ENCODE results near the gene LIN28B. TPM values are rescaled to one million over a fixed set of nuclear protein-coding genes. Genes with fewer than 3 reads are reported as not detected.

Gene LIN28B
- total RNA-seq, 4 donors from 2014 or later = not detected

DNA sequence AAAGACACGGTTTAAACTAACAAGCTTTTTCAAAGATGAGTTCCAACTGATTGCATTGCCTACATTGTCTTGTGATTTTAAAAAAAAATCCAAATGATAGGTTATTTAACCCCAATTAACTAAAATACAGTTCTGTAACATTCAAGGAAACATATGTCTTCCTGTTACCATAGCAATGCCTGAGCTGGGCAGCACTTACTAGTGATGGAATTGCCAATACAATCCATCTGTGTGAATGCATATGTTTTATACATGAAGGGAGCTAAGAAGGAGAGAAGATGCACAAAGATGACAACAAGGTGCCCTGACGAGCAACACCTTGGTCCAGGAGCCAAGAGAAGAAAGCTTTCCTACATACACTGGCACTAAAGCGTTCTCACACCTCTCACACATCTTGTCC lies 154.2 kb downstream of the LIN28B start:
- Histone ChIP-seq H3K27ac (no peak overlapping the region), H3K27me3 (no peaks in the 10 kb centered on the region), H3K4me3 (no peak overlapping the region), H3K4me1 (peaks cover 0 to 16% (median 8%) of the 10 kb centered on the region in 4 donors), H3K36me3 (no peaks in the 10 kb centered on the region), H3K9me3 (no peaks in the 10 kb centered on the region)
- in situ Hi-C loops (cut with MboI; ENCODE audit: low pct_ligation_motif_present in 1 of 4, low pct_unique_long_range_greater_than_20kb in 1 of 4, low sequenced_read_pairs in 3 of 4) = no loop called here
- WGBS, 2 donors (ENCODE audit: low coverage in 1 of 2) = 72 to 88% methylated on average over 3 of the region's 3 CpGs
- TF ChIP-seq EP300 (IDR thresholded peaks at IDR 0.05; ENCODE audit: low read depth) (no peak), POLR2A (IDR thresholded peaks at IDR 0.05) (no peak), POLR2AphosphoS5 (IDR thresholded peaks at IDR 0.05) (no peak)
- TF ChIP-seq, protein P1, sequence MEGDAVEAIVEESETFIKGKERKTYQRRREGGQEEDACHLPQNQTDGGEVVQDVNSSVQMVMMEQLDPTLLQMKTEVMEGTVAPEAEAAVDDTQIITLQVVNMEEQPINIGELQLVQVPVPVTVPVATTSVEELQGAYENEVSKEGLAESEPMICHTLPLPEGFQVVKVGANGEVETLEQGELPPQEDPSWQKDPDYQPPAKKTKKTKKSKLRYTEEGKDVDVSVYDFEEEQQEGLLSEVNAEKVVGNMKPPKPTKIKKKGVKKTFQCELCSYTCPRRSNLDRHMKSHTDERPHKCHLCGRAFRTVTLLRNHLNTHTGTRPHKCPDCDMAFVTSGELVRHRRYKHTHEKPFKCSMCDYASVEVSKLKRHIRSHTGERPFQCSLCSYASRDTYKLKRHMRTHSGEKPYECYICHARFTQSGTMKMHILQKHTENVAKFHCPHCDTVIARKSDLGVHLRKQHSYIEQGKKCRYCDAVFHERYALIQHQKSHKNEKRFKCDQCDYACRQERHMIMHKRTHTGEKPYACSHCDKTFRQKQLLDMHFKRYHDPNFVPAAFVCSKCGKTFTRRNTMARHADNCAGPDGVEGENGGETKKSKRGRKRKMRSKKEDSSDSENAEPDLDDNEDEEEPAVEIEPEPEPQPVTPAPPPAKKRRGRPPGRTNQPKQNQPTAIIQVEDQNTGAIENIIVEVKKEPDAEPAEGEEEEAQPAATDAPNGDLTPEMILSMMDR (IDR thresholded peaks at IDR 0.05) = no peak
- intact Hi-C loops (cut with DNase I; ENCODE audit: low total_unique reads) = no loop called here
- DNase-seq = no peak

DNA sequence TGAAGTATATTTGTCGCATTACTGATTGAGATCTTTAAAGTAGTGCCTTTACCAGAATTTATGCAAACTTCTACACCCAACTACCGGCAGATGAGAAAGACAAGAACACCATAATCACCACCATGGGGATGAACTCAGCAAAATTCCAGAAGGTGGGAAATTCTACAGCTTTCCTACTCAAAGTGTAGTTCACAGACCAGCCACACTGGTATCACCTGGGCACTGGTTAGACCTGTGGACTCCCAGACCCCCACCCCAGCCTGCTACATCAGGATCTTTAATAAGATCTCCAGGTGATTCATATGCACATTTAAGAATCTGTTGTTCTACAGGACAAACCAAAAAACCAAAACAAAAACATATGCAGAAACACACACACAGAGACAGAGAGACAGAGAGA lies 155.0 kb downstream of the LIN28B start:
- no peak overlapping the region for H3K4me3 ChIP-seq
- no peak overlapping the region for H3K27ac ChIP-seq
- WGBS, 2 donors (ENCODE audit: low coverage in 1 of 2) = 85 to 96% methylated on average over 2 of the region's 2 CpGs
- in situ Hi-C loops (cut with MboI; ENCODE audit: low pct_ligation_motif_present in 1 of 4, low pct_unique_long_range_greater_than_20kb in 1 of 4, low sequenced_read_pairs in 3 of 4) = no loop called here
- H3K4me1 ChIP-seq = peaks cover 0 to 16% (median 7%) of the 10 kb centered on the region in 4 donors
- no peaks in the 10 kb centered on the region for H3K36me3 ChIP-seq
- TF ChIP-seq EP300 (IDR thresholded peaks at IDR 0.05; ENCODE audit: low read depth) = no peak
- no peak for TF ChIP-seq POLR2AphosphoS5 (IDR thresholded peaks at IDR 0.05)
- intact Hi-C loops (cut with DNase I; ENCODE audit: low total_unique reads) = no loop called here
- no peaks in the 10 kb centered on the region for H3K27me3 ChIP-seq
- H3K9me3 ChIP-seq = no peaks in the 10 kb centered on the region
- DNase-seq = no peak

DNA sequence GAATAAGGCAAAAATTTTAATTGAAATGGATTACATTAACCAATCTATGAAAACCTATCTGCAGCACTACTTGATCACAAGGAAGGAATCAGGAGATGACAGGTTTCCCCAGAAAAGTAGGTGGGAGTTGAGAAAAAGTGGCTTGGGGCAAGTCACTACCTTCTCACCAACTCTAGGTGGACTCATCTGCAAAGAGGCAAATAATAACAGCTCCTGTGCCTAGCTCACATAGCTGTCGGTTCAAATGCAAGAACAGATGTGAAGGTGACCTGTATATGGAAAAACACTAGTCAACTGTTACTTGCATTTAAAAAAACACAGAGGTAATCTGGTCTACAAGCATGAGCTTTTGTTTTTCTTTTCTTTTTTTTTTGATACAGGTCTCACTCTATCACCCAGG lies 155.7 kb downstream of the LIN28B start:
- no peaks in the 10 kb centered on the region for H3K9me3 ChIP-seq
- intact Hi-C loops (cut with DNase I; ENCODE audit: low total_unique reads) = no loop called here
- no peak overlapping the region for H3K4me3 ChIP-seq
- no peaks in the 10 kb centered on the region for H3K36me3 ChIP-seq
- WGBS, 2 donors (ENCODE audit: low coverage in 1 of 2) = 81% methylated on average over 1 of the region's 1 CpG; no CpG with 5 or more reads in 1 of the 2 donors
- TF ChIP-seq POLR2A (IDR thresholded peaks at IDR 0.05) (no peak), EP300 (IDR thresholded peaks at IDR 0.05; ENCODE audit: low read depth) (no peak), POLR2AphosphoS5 (IDR thresholded peaks at IDR 0.05) (no peak)
- TF ChIP-seq, protein P1 (IDR thresholded peaks at IDR 0.05) = no peak
- peaks cover 0 to 11% (median 4%) of the 10 kb centered on the region in 4 donors for H3K4me1 ChIP-seq
- no peak for DNase-seq
- no peak overlapping the region for H3K27ac ChIP-seq
- in situ Hi-C loops (cut with MboI; ENCODE audit: low pct_ligation_motif_present in 1 of 4, low pct_unique_long_range_greater_than_20kb in 1 of 4, low sequenced_read_pairs in 3 of 4) = no loop called here
- no peaks in the 10 kb centered on the region for H3K27me3 ChIP-seq

DNA sequence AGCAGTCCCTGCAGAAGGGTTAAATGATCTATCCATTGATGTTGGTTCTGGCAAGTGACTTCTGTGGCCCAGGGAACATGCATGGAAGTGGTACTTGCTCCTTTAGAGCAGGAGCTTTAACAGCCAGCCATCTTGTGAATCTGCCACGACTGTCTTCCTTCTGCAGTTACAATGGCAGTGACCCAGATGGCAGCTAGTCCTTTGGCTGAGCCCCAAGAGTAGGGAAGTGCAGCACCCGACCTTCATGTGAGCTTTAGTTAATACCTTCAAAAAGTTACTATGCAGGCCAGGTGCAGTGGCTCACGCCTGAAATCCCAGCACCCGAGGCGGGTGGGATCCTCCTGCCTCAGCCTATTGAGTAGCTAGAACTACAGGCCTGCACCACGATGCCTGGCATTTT lies 156.5 kb downstream of the LIN28B start:
- WGBS, 2 donors (ENCODE audit: low coverage in 1 of 2) = 40 to 58% methylated on average over 1 to 6 of the region's 6 CpGs
- Histone ChIP-seq H3K4me1 (peaks cover 0 to 4% (median 0%) of the 10 kb centered on the region in 4 donors), H3K9me3 (no peaks in the 10 kb centered on the region), H3K27ac (no peak overlapping the region), H3K27me3 (no peaks in the 10 kb centered on the region), H3K4me3 (no peak overlapping the region), H3K36me3 (no peaks in the 10 kb centered on the region)
- in situ Hi-C loops (cut with MboI; ENCODE audit: low pct_ligation_motif_present in 1 of 4, low pct_unique_long_range_greater_than_20kb in 1 of 4, low sequenced_read_pairs in 3 of 4) (no loop called here), intact Hi-C loops (cut with DNase I; ENCODE audit: low total_unique reads) (no loop called here)
- DNase-seq = no peak
- no peak for TF ChIP-seq POLR2A (IDR thresholded peaks at IDR 0.05)
- no peak for TF ChIP-seq EP300 (IDR thresholded peaks at IDR 0.05; ENCODE audit: low read depth)
- TF ChIP-seq, protein P1 (IDR thresholded peaks at IDR 0.05) = no peak
- no peak for TF ChIP-seq POLR2AphosphoS5 (IDR thresholded peaks at IDR 0.05)

DNA sequence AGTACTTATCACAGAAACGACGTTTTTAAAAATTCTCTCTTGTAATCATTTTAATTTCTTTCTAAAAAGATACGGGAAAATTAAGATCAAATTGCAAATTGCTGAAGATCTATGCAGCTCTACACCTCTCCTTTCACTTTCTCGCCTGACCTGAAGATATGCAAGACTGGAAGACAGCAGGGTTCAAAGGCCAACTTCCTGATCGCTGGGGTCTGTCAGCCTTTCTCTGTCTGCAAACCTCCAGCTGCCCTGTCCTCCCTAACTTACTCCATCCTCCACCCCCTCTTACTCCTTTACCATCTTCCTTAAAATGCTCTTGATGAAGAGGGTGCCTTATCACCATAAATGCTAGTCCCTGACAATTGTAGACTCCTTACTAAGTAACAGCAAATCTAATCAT lies 159.2 kb downstream of the LIN28B start:
- in situ Hi-C loops (cut with MboI; ENCODE audit: low pct_ligation_motif_present in 1 of 4, low pct_unique_long_range_greater_than_20kb in 1 of 4, low sequenced_read_pairs in 3 of 4) = no loop called here
- TF ChIP-seq POLR2AphosphoS5 (IDR thresholded peaks at IDR 0.05) (no peak), EP300 (IDR thresholded peaks at IDR 0.05; ENCODE audit: low read depth) (no peak)
- Histone ChIP-seq H3K36me3 (no peaks in the 10 kb centered on the region), H3K4me3 (no peak overlapping the region), H3K27ac (no peak overlapping the region), H3K9me3 (no peaks in the 10 kb centered on the region), H3K4me1 (no peaks in the 10 kb centered on the region), H3K27me3 (no peaks in the 10 kb centered on the region)
- WGBS, 2 donors (ENCODE audit: low coverage in 1 of 2) = 73 to 75% methylated on average over 5 of the region's 5 CpGs
- intact Hi-C loops (cut with DNase I; ENCODE audit: low total_unique reads) = no loop called here
- no peak for DNase-seq
